SKM-1 (cell line): Measurements from ENCODE around the gene TMEM170B.

Experiments
- DNase-seq: peaks from one replicate; lab custom pipeline; 2025; ENCODE audit not compliant: unreplicated experiment; lab: John Stamatoyannopoulos, UW

TMEM170B gene

GRCh38 chr6:11613858-11614257 lies 76.3 kb downstream of the TMEM170B start:
- DNase-seq, result no peak

- DNase-seq, result no peak
Observed at GRCh38 chr6:11614534-11615213, 77.1 kb downstream of the TMEM170B start.

GRCh38 chr6:11615214-11615602 lies 77.7 kb downstream of the TMEM170B start:
- no peak for DNase-seq

DNA sequence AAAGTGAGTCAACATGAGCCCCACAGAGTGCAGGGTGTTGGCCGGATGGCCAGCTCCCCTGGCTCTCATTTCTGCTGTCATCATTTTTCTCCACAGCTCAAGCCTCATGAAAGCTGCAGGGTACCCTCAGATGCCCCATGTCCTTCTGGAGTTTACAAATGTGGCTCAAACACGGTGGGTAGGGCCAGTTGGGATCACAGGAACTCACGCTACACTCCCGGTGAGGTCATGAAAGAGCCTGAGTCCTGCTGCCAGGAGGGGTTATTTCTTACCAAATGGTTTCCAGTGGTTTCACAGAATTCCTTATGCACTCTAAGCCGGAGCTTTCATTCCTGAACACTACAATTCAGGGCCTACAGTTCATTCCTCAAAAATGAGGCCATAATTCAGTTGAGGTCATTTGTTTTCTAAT lies 78.7 kb downstream of the TMEM170B start:
- DNase-seq, result no peak

- DNase-seq, result no peak
Observed at GRCh38 chr6:11618533-11618932, 81.0 kb downstream of the TMEM170B start.

DNA sequence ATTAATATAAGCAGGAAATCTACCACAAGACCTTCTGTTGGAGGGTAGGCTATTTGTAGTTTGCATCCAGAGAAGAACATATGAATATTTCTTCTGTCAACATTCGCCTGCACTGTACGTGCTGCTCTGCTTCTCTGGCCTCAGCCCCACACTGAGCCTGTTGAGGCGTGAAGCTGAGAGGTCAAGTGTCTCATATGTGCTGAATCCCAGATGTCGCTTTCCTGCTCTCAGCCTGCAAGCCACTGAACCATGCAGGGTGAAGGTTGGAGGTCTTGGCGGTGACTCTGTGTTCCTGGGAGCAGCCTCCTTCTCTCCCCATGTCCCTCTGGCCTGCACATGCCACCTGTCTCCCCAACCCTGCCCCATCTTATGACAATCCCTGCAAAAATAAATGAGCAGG lies 83.6 kb downstream of the TMEM170B start:
- no peak for DNase-seq

- DNase-seq, result no peak
Observed at GRCh38 chr6:11622156-11622555, 84.6 kb downstream of the TMEM170B start.

DNA sequence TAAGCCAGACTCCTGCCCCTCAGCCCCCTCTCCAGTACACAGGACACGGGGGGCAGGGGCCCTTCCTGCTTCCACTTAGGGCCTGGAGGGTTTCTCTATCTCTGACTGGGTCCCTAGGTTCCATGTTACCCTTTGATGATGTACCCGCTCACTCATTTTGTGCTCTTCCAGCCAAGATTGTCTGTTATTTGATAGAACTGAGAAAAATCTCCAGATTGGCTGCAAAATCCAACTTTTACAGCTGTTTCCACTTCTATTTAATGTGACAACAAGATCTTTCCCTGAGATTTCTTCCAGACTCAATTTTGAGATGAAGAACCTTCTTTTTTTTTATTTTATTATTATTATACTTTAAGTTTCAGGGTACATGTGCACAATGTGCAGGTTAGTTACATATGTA lies 85.7 kb downstream of the TMEM170B start:
- DNase-seq, result no peak

- no peak for DNase-seq
Observed at GRCh38 chr6:11625302-11625701, 87.8 kb downstream of the TMEM170B start.

- DNase-seq, result no peak
Observed at GRCh38 chr6:11626356-11626755, 88.8 kb downstream of the TMEM170B start.

- no peak for DNase-seq
Observed at GRCh38 chr6:11628562-11628961, 91.0 kb downstream of the TMEM170B start.

DNA sequence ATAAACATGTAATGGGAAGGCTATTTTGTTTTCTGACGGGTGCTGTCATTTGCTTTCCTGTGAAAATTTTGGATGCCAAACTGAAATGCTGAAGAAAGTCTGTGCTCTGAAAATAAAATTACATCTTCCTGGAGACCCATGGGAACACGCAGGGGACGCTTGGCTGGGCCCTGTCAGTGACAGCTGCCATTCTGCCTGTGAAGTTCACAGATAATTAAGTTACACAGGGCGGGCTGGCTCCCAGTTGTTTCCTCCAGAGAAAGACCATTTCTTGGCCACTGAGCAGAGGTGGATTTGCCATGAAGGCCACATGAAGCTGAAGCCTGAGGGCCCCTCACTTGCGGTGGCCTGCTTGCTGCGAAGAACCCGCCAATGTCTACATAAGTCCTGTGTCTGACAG lies 93.5 kb downstream of the TMEM170B start:
- DNase-seq, result no peak

- DNase-seq, result no peak
Observed at GRCh38 chr6:11631539-11631938, 94.0 kb downstream of the TMEM170B start.

- DNase-seq, result no peak
Observed at GRCh38 chr6:11632231-11632630, 94.7 kb downstream of the TMEM170B start.

- no peak for DNase-seq
Observed at GRCh38 chr6:11632795-11633511, 95.4 kb downstream of the TMEM170B start.
